Mucosa of descending colon (tissue), 3 donors: ENCODE data around the gene CNTNAP2. TPM values are rescaled to one million over a fixed set of nuclear protein-coding genes. Genes with fewer than 3 reads are reported as not detected.
A peak's percentile ranks its signal among the peaks of the same experiment; 100 is the strongest.

Experiments used
- ATAC-seq: fragments of 200-7000 bp; cut with Tn5 transposase; one replicate; pipeline ENCODE4 v1.9.1; 2020; ENCODE audit warnings: mild to moderate bottlenecking, moderate library complexity
- DNase-seq, 3 donors: peaks; one replicate each; pipeline ENCODE4 v3.0.0-alpha.2; 2020
- H3K36me3 ChIP-seq: fragments of 200-600 bp; one replicate; pipeline ENCODE4 v1.8.0; 2021; ENCODE audit warnings: low read depth, mild to moderate bottlenecking
- H3K4me1 ChIP-seq: fragments of 200-600 bp; one replicate; pipeline ENCODE4 v1.8.0; 2021; ENCODE audit warnings: low read depth, mild to moderate bottlenecking
- H3K4me3 ChIP-seq: fragments of 200-600 bp; one replicate; pipeline ENCODE4 v1.8.0; 2021; ENCODE audit warnings: mild to moderate bottlenecking
- H3K9me3 ChIP-seq: fragments of 200-600 bp; one replicate; pipeline ENCODE4 v1.8.0; 2021; ENCODE audit warnings: mild to moderate bottlenecking
- CTCF ChIP-seq: fragments of 200-600 bp; IDR thresholded peaks from one replicate; pipeline ENCODE4 v1.8.0; 2022; ENCODE audit warnings: antibody characterized with exemption, mild to moderate bottlenecking
- intact Hi-C, 2 donors: fragments of 100-400 bp; cut with DNase I in 1 of 2; cut with micrococcal nuclease in 1 of 2; formaldehyde crosslinking; loops; one replicate each; pipeline versions ENCODE4 v1.11.0 to v1.11.1; 2022; cut with DNase I, micrococcal nuclease
- total RNA-seq, 3 donors: library from RNA; stranded (reverse); fragmentation: NEBNext Ultra II Directional in 2 of 3; extraction: Animal tissue kit (Norgen Biotek cat#: 25700) in 2 of 3; gene quantifications; one replicate each; pipeline versions ENCODE4 v1.2.1 to v1.2.4, GENCODE V29; 2021 to 2023
- donor health status: DM: no; HTN: no; CAD: no; lungs with moderate emphysema.
- donor health status: DM: no; HTN: no; CAD: no.
- donor health status: DM: no; HTN: yes; CAD: no.

Gene CNTNAP2
- total RNA-seq, 3 donors from 2014 or later = 3.1 to 5.9 (median 4.2) TPM

- intact Hi-C loops = no loop called here
- Histone ChIP-seq H3K4me1 (no peaks in the 10 kb centered on the region), H3K4me3 (no peak overlapping the region), H3K36me3 (no peaks in the 10 kb centered on the region), H3K9me3 (peaks cover 20% of the 10 kb centered on the region)
- no peak for TF ChIP-seq CTCF
- DNase-seq (peak in 1 of 3 donors; percentile 33), ATAC-seq (no peak)
Measured at GRCh38 chr7:147170341-147171012, 1053.9 kb downstream of the CNTNAP2 start.

DNA sequence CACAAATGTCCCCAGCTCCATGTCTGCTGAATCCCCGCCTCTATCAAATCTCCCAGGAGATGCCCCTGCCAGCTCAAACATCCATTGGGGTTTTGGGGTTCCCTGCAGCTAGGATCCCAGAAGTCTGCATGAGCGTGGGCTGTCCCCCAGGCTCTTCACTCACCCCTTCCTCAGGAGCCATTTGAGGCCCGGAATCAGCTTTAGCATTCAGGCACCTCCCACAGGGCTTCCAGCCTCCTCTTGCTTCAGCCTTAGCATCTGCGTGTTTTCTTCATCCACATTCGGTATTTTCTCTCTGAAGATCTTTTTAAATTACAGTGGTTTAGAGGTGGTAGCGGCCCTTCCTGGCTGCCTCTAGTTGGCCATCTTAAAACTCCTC is 1054.4 kb downstream of the CNTNAP2 start:
- ATAC-seq = no peak
- no peak for DNase-seq
- Histone ChIP-seq H3K4me1 (no peaks in the 10 kb centered on the region), H3K36me3 (no peaks in the 10 kb centered on the region), H3K4me3 (no peak overlapping the region), H3K9me3 (peaks cover 20% of the 10 kb centered on the region)
- no peak for TF ChIP-seq CTCF
- intact Hi-C loops = no loop called here

DNA sequence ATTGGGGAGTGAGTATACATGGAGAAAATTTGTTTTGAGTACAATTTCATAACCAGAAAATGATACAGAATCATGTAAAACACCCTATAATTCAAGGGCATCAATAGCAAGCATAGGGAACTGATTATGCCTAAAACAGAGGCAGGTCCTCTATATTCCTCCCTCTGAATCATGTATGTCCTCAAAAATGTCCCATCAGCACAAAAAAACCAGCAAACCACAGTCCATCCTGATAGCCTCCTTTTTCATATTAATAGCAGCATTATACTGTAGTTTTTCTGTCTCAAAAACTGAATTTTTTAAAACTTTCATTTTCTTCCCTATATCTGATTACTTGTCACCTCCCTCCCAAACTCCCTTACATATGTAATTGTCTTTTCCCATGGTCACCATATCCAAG is 1057.3 kb downstream of the CNTNAP2 start:
- DNase-seq = no peak
- Histone ChIP-seq H3K36me3 (no peaks in the 10 kb centered on the region), H3K9me3 (peaks cover 19% of the 10 kb centered on the region), H3K4me1 (no peaks in the 10 kb centered on the region), H3K4me3 (no peak overlapping the region)
- no peak for TF ChIP-seq CTCF
- no peak for ATAC-seq
- intact Hi-C loops = no loop called here

- ATAC-seq (no peak), DNase-seq (no peak)
- TF ChIP-seq CTCF = no peak
- H3K4me1 ChIP-seq = no peaks in the 10 kb centered on the region
- no peaks in the 10 kb centered on the region for H3K36me3 ChIP-seq
- intact Hi-C loops = no loop called here
- peaks cover 2% of the 10 kb centered on the region for H3K9me3 ChIP-seq
- no peak overlapping the region for H3K4me3 ChIP-seq
Measured at GRCh38 chr7:147182874-147183273, 1066.3 kb downstream of the CNTNAP2 start.

DNA sequence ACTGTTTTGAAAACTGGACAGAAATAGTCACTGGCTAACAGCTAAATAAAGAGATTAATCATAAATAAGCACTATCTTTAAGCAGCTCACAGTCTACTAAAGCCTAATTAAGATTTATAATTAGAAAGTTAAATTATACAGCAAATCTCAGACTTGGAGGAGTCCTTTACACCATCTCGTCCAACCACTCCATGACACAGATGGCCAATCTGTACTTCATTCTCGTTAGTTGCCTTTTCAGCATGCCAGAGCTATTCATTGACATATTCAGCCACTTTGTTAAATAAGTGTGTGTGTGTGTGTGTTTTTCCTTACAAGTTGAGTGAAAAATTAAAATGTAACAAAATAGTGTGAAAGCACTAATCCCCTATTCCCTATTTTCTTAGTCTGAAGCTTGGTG is 1066.7 kb downstream of the CNTNAP2 start:
- TF ChIP-seq CTCF = no peak
- no peaks in the 10 kb centered on the region for H3K36me3 ChIP-seq
- DNase-seq (no peak), ATAC-seq (no peak)
- intact Hi-C loops = no loop called here
- H3K4me3 ChIP-seq = no peak overlapping the region
- H3K9me3 ChIP-seq = peaks cover 6% of the 10 kb centered on the region
- H3K4me1 ChIP-seq = no peaks in the 10 kb centered on the region

DNA sequence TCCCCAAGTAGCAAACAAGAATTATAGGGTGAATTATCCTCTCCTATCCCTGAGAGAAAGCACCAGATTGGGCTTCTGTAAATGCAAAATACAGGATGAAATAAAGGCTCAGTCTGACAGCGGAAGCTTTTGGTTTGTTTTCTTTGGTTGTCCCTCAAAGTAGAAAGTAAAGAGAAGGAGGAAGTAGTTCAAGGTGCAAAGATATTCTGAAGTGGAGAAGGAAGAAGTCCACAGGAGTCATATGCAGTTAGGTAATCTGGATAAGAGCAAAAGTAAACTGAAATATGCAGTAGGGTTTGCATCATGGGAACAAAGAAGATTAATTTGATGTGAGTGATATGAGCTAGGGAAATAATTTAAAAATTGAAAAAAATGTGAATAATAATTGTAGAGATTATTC is 1071.9 kb downstream of the CNTNAP2 start:
- intact Hi-C loops = no loop called here
- no peak for TF ChIP-seq CTCF

More for the DNA sequence above, 1071.9 kb downstream of the CNTNAP2 start:
- no peaks in the 10 kb centered on the region for H3K36me3 ChIP-seq
- no peak for DNase-seq
- no peak overlapping the region for H3K4me3 ChIP-seq
- ATAC-seq = no peak
- H3K4me1 ChIP-seq = no peaks in the 10 kb centered on the region
- H3K9me3 ChIP-seq = peaks cover 8% of the 10 kb centered on the region
